DMS 273 (cell line): Measurements from ENCODE around the gene SPDYE16.
"Not testable (repeated sequence)": the region's sequence is repeated elsewhere in the genome, so short reads cannot be mapped to it uniquely, and the experiment has no call there.

Experiments used
- DNase-seq: peaks from one replicate; lab custom pipeline; 2025; ENCODE audit not compliant: unreplicated experiment; lab: John Stamatoyannopoulos, UW

Gene SPDYE16

GRCh38 chr7:76543197-76543596, at the start of gene SPDYE16:
Gene SPDYE16 (minus strand): TSS chr7:76543297. CDS start chr7:76541459, 1,838 bp downstream.
- DNase-seq: not testable (repeated sequence)

- DNase-seq: not testable (repeated sequence)
These were observed 49.6 kb upstream of the SPDYE16 start for GRCh38 chr7:76592694-76593093.

GRCh38 chr7:76591602-76592304, 48.7 kb upstream of the SPDYE16 start:
- DNase-seq: not testable (repeated sequence)

- DNase-seq: not testable (repeated sequence)
These were observed 47.9 kb upstream of the SPDYE16 start for GRCh38 chr7:76591033-76591432.

- not testable (repeated sequence) for DNase-seq
These were observed 45.5 kb upstream of the SPDYE16 start for GRCh38 chr7:76588586-76588985.

- DNase-seq: not testable (repeated sequence)
These were observed 43.7 kb upstream of the SPDYE16 start for GRCh38 chr7:76586585-76587315.

GRCh38 chr7:76583636-76584281, 40.7 kb upstream of the SPDYE16 start:
- DNase-seq: not testable (repeated sequence)

- peak; percentile 50 for DNase-seq
These were observed 39.9 kb upstream of the SPDYE16 start for GRCh38 chr7:76582848-76583631.

- DNase-seq: peak; percentile 48
These were observed 33.0 kb upstream of the SPDYE16 start for GRCh38 chr7:76575919-76576655.

- not testable (repeated sequence) for DNase-seq
These were observed 32.3 kb upstream of the SPDYE16 start for GRCh38 chr7:76575431-76575830.

- DNase-seq: peak; percentile 50
These were observed 29.2 kb upstream of the SPDYE16 start for GRCh38 chr7:76572296-76572695.

GRCh38 chr7:76570324-76570775, 27.3 kb upstream of the SPDYE16 start:
- peak; percentile 57 for DNase-seq

- not testable (repeated sequence) for DNase-seq
These were observed 25.6 kb upstream of the SPDYE16 start for GRCh38 chr7:76568742-76569141.

- DNase-seq: not testable (repeated sequence)
These were observed 24.7 kb upstream of the SPDYE16 start for GRCh38 chr7:76567753-76568152.

GRCh38 chr7:76567311-76567710, 24.2 kb upstream of the SPDYE16 start:
- DNase-seq: not testable (repeated sequence)

GRCh38 chr7:76565001-76565400, 21.9 kb upstream of the SPDYE16 start:
- not testable (repeated sequence) for DNase-seq

- not testable (repeated sequence) for DNase-seq
These were observed 18.2 kb upstream of the SPDYE16 start for GRCh38 chr7:76561342-76561741.

GRCh38 chr7:76560157-76560556, 17.1 kb upstream of the SPDYE16 start:
- not testable (repeated sequence) for DNase-seq

GRCh38 chr7:76559685-76560084, 16.6 kb upstream of the SPDYE16 start:
- DNase-seq: not testable (repeated sequence)

GRCh38 chr7:76551992-76552391, 8.9 kb upstream of the SPDYE16 start:
- DNase-seq: not testable (repeated sequence)
